Esophagus squamous epithelium (tissue), 4 donors: Measurements from ENCODE around the gene DPPA3.

Source experiments
- POLR2A ChIP-seq, 4 donors: fragments of 450-650 bp; IDR thresholded peaks; one replicate each; pipeline ENCODE4 v1.6.1; 2017; ENCODE audit warnings: antibody characterized with exemption in 4 of 4, mild to moderate bottlenecking in 4 of 4, moderate library complexity in 3 of 4
- TF ChIP-seq, protein P1 (sequence below), 6 experiments: fragments of 450-650 bp in 4 of 6; fragments of 200-600 bp in 2 of 6; sonication (generic) in 2 of 6; IDR thresholded peaks; one replicate each; pipeline ENCODE4 v1.5.1; 2016 to 2019; ENCODE audit warnings: antibody characterized with exemption in 6 of 6, mild to moderate bottlenecking in 4 of 6, moderate library complexity in 4 of 6

- TF ChIP-seq, protein P1, sequence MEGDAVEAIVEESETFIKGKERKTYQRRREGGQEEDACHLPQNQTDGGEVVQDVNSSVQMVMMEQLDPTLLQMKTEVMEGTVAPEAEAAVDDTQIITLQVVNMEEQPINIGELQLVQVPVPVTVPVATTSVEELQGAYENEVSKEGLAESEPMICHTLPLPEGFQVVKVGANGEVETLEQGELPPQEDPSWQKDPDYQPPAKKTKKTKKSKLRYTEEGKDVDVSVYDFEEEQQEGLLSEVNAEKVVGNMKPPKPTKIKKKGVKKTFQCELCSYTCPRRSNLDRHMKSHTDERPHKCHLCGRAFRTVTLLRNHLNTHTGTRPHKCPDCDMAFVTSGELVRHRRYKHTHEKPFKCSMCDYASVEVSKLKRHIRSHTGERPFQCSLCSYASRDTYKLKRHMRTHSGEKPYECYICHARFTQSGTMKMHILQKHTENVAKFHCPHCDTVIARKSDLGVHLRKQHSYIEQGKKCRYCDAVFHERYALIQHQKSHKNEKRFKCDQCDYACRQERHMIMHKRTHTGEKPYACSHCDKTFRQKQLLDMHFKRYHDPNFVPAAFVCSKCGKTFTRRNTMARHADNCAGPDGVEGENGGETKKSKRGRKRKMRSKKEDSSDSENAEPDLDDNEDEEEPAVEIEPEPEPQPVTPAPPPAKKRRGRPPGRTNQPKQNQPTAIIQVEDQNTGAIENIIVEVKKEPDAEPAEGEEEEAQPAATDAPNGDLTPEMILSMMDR (IDR thresholded peaks at IDR 0.05): no peak
- no peak for TF ChIP-seq POLR2A (IDR thresholded peaks at IDR 0.05)
Measured at GRCh38 chr12:7693793-7694192, 17.4 kb upstream of the DPPA3 start.
